Memory B cell (primary cell): ENCODE measurements around the gene SLIT3.

Source experiments
- ATAC-seq: fragments of 150-1000 bp; cut with Tn5 transposase; 2 replicates; pipeline ENCODE4 v1.10.0; 2021; ENCODE audit warnings: low read depth, mild to moderate bottlenecking, moderate library complexity
- DNase-seq, 2 donors: peaks; one replicate each; pipeline ENCODE4 v3.0.0; 2022; ENCODE audit warnings: low spot score in 2 of 2
- H3K27ac Mint-ChIP-seq: one replicate; pipeline ENCODE4 v1.8.0; 2022; ENCODE audit warnings: mild to moderate bottlenecking, moderate library complexity, mixed read lengths
- H3K27me3 Mint-ChIP-seq: one replicate; pipeline ENCODE4 v1.8.0; 2022; ENCODE audit warnings: mixed read lengths
- H3K36me3 Mint-ChIP-seq: one replicate; pipeline ENCODE4 v1.8.0; 2022; ENCODE audit warnings: mild to moderate bottlenecking, mixed read lengths
- H3K4me1 Mint-ChIP-seq: one replicate; pipeline ENCODE4 v1.8.0; 2022; ENCODE audit warnings: mixed read lengths
- H3K4me3 Mint-ChIP-seq: one replicate; pipeline ENCODE4 v1.8.0; 2022; ENCODE audit warnings: mild to moderate bottlenecking, moderate library complexity, mixed read lengths
- H3K9me3 Mint-ChIP-seq: one replicate; pipeline ENCODE4 v1.8.0; 2022; ENCODE audit warnings: mixed read lengths

Gene SLIT3

GRCh38 chr5:169070413-169070812, 230.5 kb downstream of the SLIT3 start:
- Mint-ChIP-seq H3K27me3 (peaks cover 4% of the 10 kb centered on the region), H3K27ac (no peak overlapping the region), H3K9me3 (peaks cover 2% of the 10 kb centered on the region), H3K4me1 (no peaks in the 10 kb centered on the region), H3K4me3 (no peak overlapping the region), H3K36me3 (no peaks in the 10 kb centered on the region)
- ATAC-seq (no peak), DNase-seq (no peak)

- no peak overlapping the region for H3K27ac Mint-ChIP-seq
- no peaks in the 10 kb centered on the region for H3K4me1 Mint-ChIP-seq
- ATAC-seq (no peak), DNase-seq (no peak)
- no peak overlapping the region for H3K4me3 Mint-ChIP-seq
- peaks cover 6% of the 10 kb centered on the region for H3K27me3 Mint-ChIP-seq
- no peaks in the 10 kb centered on the region for H3K9me3 Mint-ChIP-seq
- no peaks in the 10 kb centered on the region for H3K36me3 Mint-ChIP-seq
Measured at GRCh38 chr5:169067751-169068173, 233.2 kb downstream of the SLIT3 start.

DNA sequence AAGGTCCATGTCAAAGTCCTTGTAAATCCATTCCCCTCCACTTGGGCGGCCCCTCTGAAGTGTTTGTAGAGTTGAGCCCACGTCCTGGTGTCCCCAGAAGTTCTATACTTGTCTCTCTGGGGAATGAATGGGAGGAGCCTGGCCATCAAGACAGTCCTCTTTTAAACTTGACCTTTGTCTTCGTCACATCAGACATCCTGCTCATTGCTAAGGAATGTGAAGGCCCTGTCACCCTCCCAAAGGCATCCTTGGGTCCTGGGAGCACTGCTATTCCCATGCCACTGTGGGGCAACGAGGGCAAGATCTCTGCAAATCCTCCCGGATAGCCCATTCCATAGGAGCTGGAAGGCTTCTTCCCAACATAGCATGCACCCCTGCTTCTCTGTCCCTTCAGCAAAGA, 235.5 kb downstream of the SLIT3 start:
- no peaks in the 10 kb centered on the region for H3K4me1 Mint-ChIP-seq
- no peak for DNase-seq
- H3K9me3 Mint-ChIP-seq, result no peaks in the 10 kb centered on the region
- no peak for ATAC-seq
- H3K4me3 Mint-ChIP-seq, result no peak overlapping the region
- H3K27me3 Mint-ChIP-seq, result peaks cover 4% of the 10 kb centered on the region
- H3K36me3 Mint-ChIP-seq, result no peaks in the 10 kb centered on the region
- no peak overlapping the region for H3K27ac Mint-ChIP-seq

DNA sequence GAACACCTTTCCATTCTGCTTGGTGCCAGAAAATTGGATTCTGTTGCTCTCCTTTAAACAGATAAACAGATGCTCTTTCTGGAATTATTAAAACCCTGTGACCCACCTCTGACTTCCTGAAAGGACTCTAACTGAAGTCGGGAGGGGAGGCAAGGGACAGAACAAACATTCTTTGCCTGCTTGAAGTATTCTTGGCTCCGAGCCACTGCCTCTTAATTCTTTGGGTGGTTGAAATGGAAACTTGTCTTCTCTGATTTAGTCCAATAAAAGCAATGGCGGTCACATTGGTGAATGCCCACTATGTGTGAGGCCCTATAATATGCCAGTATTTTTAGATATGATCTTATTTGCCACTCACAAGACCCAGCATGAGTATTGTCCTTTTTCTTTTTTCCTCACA, 236.8 kb downstream of the SLIT3 start:
- H3K27me3 Mint-ChIP-seq, result peaks cover 4% of the 10 kb centered on the region
- H3K4me3 Mint-ChIP-seq, result no peak overlapping the region
- no peak overlapping the region for H3K27ac Mint-ChIP-seq
- no peak for ATAC-seq
- DNase-seq, result no peak
- H3K9me3 Mint-ChIP-seq, result no peaks in the 10 kb centered on the region
- H3K4me1 Mint-ChIP-seq, result no peaks in the 10 kb centered on the region
- no peaks in the 10 kb centered on the region for H3K36me3 Mint-ChIP-seq

DNA sequence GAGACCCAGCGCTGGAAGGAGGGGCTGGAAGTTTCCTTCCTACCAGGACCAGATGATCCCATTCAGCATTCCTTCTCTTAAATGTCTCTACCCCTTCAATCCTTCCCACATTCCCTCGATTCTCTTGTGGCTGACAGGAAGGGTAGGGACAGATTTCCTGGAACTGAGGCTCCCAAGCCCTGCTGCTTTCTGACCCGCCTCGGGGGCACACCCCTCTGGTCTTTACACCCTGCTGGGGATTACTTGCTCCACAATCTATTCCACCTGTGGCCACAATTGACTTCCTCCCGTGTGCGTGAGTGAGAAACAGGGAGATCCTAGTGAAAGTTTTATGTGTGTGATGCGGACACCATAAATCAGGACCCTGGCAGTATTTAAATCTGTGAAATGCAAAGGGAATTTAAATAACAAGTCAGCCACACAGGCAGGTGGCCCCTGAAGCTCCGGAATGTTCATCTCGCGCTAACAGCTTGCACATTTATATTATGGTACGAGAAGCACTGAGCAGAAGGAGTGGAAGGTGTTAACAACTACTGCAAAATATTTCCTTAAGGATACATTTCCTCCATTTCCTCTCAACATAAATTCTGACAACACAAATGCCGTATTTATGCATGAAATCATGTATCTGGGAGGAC, 237.5 kb downstream of the SLIT3 start:
- Mint-ChIP-seq H3K9me3 (no peaks in the 10 kb centered on the region), H3K4me3 (no peak overlapping the region), H3K27ac (no peak overlapping the region), H3K4me1 (no peaks in the 10 kb centered on the region), H3K36me3 (no peaks in the 10 kb centered on the region), H3K27me3 (peaks cover 4% of the 10 kb centered on the region)
- DNase-seq, result no peak
- ATAC-seq, result no peak

GRCh38 chr5:169062690-169063089, 238.2 kb downstream of the SLIT3 start:
- Mint-ChIP-seq H3K36me3 (no peaks in the 10 kb centered on the region), H3K27me3 (peaks cover 4% of the 10 kb centered on the region), H3K4me3 (no peak overlapping the region)

GRCh38 chr5:169054506-169054905, 246.4 kb downstream of the SLIT3 start:
- H3K36me3 Mint-ChIP-seq, result no peaks in the 10 kb centered on the region
- H3K27ac Mint-ChIP-seq, result no peak overlapping the region

More at GRCh38 chr5:169062690-169063089, 238.2 kb downstream of the SLIT3 start:
- H3K27ac Mint-ChIP-seq, result no peak overlapping the region
- H3K4me1 Mint-ChIP-seq, result no peaks in the 10 kb centered on the region
- H3K9me3 Mint-ChIP-seq, result no peaks in the 10 kb centered on the region
- DNase-seq (no peak), ATAC-seq (no peak)

DNA sequence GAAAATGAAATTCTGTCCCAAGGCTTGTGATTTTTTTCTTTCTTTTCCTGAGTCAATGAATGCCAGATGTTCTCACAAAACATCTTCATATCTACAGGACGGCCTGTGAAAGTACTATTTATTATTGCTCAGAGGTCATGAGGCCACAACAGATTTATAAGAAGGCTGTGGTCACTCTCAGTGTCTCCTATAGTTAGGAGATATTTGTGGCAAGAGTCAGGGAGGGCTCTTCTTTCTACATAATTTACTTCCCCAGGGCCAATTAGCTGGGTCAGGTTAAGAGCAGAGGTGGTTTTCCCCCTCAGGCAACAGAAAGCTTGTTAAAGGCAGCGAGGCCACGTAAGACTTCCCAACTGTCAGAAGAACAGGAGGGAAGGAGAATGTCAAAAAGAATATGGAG, 248.7 kb downstream of the SLIT3 start:
- Mint-ChIP-seq H3K27ac (no peak overlapping the region), H3K9me3 (no peaks in the 10 kb centered on the region), H3K36me3 (no peaks in the 10 kb centered on the region), H3K4me1 (no peaks in the 10 kb centered on the region), H3K27me3 (peaks cover 2% of the 10 kb centered on the region), H3K4me3 (no peak overlapping the region)
- ATAC-seq, result no peak
- no peak for DNase-seq

More at GRCh38 chr5:169054506-169054905, 246.4 kb downstream of the SLIT3 start:
- Mint-ChIP-seq H3K9me3 (no peaks in the 10 kb centered on the region), H3K27me3 (peaks cover 2% of the 10 kb centered on the region), H3K4me3 (no peak overlapping the region), H3K4me1 (no peaks in the 10 kb centered on the region)
- no peak for DNase-seq
- no peak for ATAC-seq

- H3K27me3 Mint-ChIP-seq, result no peaks in the 10 kb centered on the region
- DNase-seq (no peak), ATAC-seq (no peak)
- no peaks in the 10 kb centered on the region for H3K9me3 Mint-ChIP-seq
- no peak overlapping the region for H3K27ac Mint-ChIP-seq
- H3K36me3 Mint-ChIP-seq, result no peaks in the 10 kb centered on the region
- H3K4me1 Mint-ChIP-seq, result no peaks in the 10 kb centered on the region
- H3K4me3 Mint-ChIP-seq, result no peak overlapping the region
Measured at GRCh38 chr5:169051351-169051750, 249.6 kb downstream of the SLIT3 start.

GRCh38 chr5:169050636-169051035, 250.3 kb downstream of the SLIT3 start:
- ATAC-seq (no peak), DNase-seq (no peak)
- Mint-ChIP-seq H3K27ac (no peak overlapping the region), H3K4me3 (no peak overlapping the region), H3K4me1 (no peaks in the 10 kb centered on the region), H3K27me3 (no peaks in the 10 kb centered on the region), H3K9me3 (no peaks in the 10 kb centered on the region), H3K36me3 (no peaks in the 10 kb centered on the region)

- Mint-ChIP-seq H3K4me3 (no peak overlapping the region), H3K9me3 (no peaks in the 10 kb centered on the region), H3K36me3 (no peaks in the 10 kb centered on the region), H3K27me3 (no peaks in the 10 kb centered on the region), H3K27ac (no peak overlapping the region), H3K4me1 (no peaks in the 10 kb centered on the region)
- ATAC-seq (no peak), DNase-seq (no peak)
Measured at GRCh38 chr5:169050146-169050571, 250.8 kb downstream of the SLIT3 start.

- H3K27me3 Mint-ChIP-seq, result no peaks in the 10 kb centered on the region
- no peaks in the 10 kb centered on the region for H3K9me3 Mint-ChIP-seq
- no peak overlapping the region for H3K27ac Mint-ChIP-seq
- H3K4me3 Mint-ChIP-seq, result no peak overlapping the region
- no peaks in the 10 kb centered on the region for H3K4me1 Mint-ChIP-seq
- DNase-seq (no peak), ATAC-seq (no peak)
- H3K36me3 Mint-ChIP-seq, result no peaks in the 10 kb centered on the region
Measured at GRCh38 chr5:169049712-169050111, 251.2 kb downstream of the SLIT3 start.

GRCh38 chr5:169048181-169049125, 252.5 kb downstream of the SLIT3 start:
- H3K9me3 Mint-ChIP-seq, result no peaks in the 10 kb centered on the region
- no peak for ATAC-seq
- H3K36me3 Mint-ChIP-seq, result no peaks in the 10 kb centered on the region
- H3K27me3 Mint-ChIP-seq, result no peaks in the 10 kb centered on the region
- DNase-seq, result no peak
- no peaks in the 10 kb centered on the region for H3K4me1 Mint-ChIP-seq
- H3K4me3 Mint-ChIP-seq, result no peak overlapping the region
- no peak overlapping the region for H3K27ac Mint-ChIP-seq

DNA sequence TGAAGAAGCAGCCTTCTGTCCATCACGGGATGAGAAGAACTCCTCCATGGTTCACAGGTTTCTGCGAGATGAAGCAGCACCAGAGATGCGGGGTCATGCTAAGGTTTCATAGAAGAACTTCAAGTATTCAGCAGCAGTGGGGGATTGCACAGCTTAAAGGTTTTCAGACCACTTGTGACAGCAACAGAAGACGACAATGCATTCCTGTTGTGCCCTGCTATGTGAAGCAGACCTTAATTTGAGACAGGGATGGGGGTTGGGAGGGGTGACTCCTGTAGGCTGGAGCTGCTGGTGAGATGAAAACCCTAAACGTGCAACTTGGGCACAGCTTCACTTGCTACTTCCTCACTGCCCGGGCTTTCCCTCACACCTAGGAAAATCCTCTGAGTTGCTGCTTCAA, 256.0 kb downstream of the SLIT3 start:
- no peaks in the 10 kb centered on the region for H3K9me3 Mint-ChIP-seq
- no peaks in the 10 kb centered on the region for H3K4me1 Mint-ChIP-seq
- H3K4me3 Mint-ChIP-seq, result no peak overlapping the region
- no peak for DNase-seq
- no peaks in the 10 kb centered on the region for H3K36me3 Mint-ChIP-seq
- peaks cover 4% of the 10 kb centered on the region for H3K27me3 Mint-ChIP-seq
- H3K27ac Mint-ChIP-seq, result no peak overlapping the region
- ATAC-seq, result no peak
